Cardiac muscle cell (in vitro differentiated cells and primary cell): ENCODE measurements around the gene RELL1. TPM values are rescaled to one million over a fixed set of nuclear protein-coding genes. Genes with fewer than 3 reads are reported as not detected.

Experiments used
- DNase-seq, 2 donors: peaks; one replicate each; pipeline versions ENCODE4 v3.0.0 to v3.0.0-alpha.2; 2010 to 2017; ENCODE audit warnings: low read depth in 1 of 2, low spot score in 1 of 2
- H3K27ac ChIP-seq: fragments of 200-600 bp; sonication (generic); 2 replicates; pipeline ENCODE4 v1.5.1; 2016
- H3K27me3 ChIP-seq: fragments of 200-600 bp; sonication (generic); 2 replicates; pipeline ENCODE4 v1.6.0; 2016; ENCODE audit warnings: control low read depth
- H3K36me3 ChIP-seq: fragments of 200-600 bp; sonication (generic); 2 replicates; pipeline ENCODE4 v1.5.1; 2016; ENCODE audit warnings: control low read depth
- H3K4me1 ChIP-seq: fragments of 200-600 bp; sonication (generic); 2 replicates; pipeline ENCODE4 v1.8.1; 2017; ENCODE audit warnings: low read depth, mild to moderate bottlenecking, mixed run types
- H3K4me3 ChIP-seq: fragments of 200-600 bp; sonication (generic); 2 replicates; pipeline ENCODE4 v1.5.1; 2016; ENCODE audit warnings: mild to moderate bottlenecking
- H3K9me3 ChIP-seq: fragments of 200-600 bp; sonication (generic); 2 replicates; pipeline ENCODE4 v1.5.1; 2017; ENCODE audit warnings: low read depth, mild to moderate bottlenecking, control low read depth
- polyA plus RNA-seq: library from polyadenylated mRNA; unstranded; fragments of >200 nt; fragmentation: Nextera tagmentation; extraction: Ambion mirVana; gene quantifications from 2 replicates; pipeline ENCODE4 v1.2.1, GENCODE V29; 2016
- total RNA-seq: library from RNA; depleted of rRNA; stranded (reverse); fragments of >200 nt; gene quantifications from 2 replicates; pipeline ENCODE4 v1.2.3, GENCODE V29; 2016
- TF ChIP-seq, protein P1 (sequence below): IDR thresholded peaks from 2 replicates; pipeline ENCODE4 v1.5.1; 2012; ENCODE audit warnings: low read depth, mild to moderate bottlenecking, low read length

Gene RELL1
- total and polyA plus RNA-seq, 2 experiments from 2014 or later, result 4.4 to 22.2 TPM

GRCh38 chr4:37561196-37561802, 124.9 kb downstream of the RELL1 start:
- no peaks in the 10 kb centered on the region for H3K27me3 ChIP-seq
- H3K4me1 ChIP-seq, result no peaks in the 10 kb centered on the region
- no peak for DNase-seq
- H3K4me3 ChIP-seq, result no peak overlapping the region
- H3K27ac ChIP-seq, result no peak overlapping the region
- H3K9me3 ChIP-seq, result no peaks in the 10 kb centered on the region
- TF ChIP-seq, protein P1, sequence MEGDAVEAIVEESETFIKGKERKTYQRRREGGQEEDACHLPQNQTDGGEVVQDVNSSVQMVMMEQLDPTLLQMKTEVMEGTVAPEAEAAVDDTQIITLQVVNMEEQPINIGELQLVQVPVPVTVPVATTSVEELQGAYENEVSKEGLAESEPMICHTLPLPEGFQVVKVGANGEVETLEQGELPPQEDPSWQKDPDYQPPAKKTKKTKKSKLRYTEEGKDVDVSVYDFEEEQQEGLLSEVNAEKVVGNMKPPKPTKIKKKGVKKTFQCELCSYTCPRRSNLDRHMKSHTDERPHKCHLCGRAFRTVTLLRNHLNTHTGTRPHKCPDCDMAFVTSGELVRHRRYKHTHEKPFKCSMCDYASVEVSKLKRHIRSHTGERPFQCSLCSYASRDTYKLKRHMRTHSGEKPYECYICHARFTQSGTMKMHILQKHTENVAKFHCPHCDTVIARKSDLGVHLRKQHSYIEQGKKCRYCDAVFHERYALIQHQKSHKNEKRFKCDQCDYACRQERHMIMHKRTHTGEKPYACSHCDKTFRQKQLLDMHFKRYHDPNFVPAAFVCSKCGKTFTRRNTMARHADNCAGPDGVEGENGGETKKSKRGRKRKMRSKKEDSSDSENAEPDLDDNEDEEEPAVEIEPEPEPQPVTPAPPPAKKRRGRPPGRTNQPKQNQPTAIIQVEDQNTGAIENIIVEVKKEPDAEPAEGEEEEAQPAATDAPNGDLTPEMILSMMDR, result no peak
- H3K36me3 ChIP-seq, result no peaks in the 10 kb centered on the region

Other genes starting within 250 kb of the RELL1 start
- gene PGM2, start 140.3 kb upstream of the RELL1 start, total RNA-seq, result 23.9 and 50.9 TPM in 2 replicates
- gene PGM2, start 140.3 kb upstream of the RELL1 start, polyA plus RNA-seq, result 19.9 and 20.6 TPM in 2 replicates
- gene TBC1D1, start 204.7 kb upstream of the RELL1 start, total RNA-seq, result 130 and 214 TPM in 2 replicates
- 100.0 and 147 TPM in 2 replicates for gene TBC1D1, start 204.7 kb upstream of the RELL1 start, polyA plus RNA-seq